ENCODE data around the gene NKX2-2. TPM values are rescaled to one million over a fixed set of nuclear protein-coding genes. Genes with fewer than 3 reads are reported as not detected.

NKX2-2 gene
- total and polyA plus RNA-seq, 11 donors, result 0.19 TPM; not detected in 10

DNA sequence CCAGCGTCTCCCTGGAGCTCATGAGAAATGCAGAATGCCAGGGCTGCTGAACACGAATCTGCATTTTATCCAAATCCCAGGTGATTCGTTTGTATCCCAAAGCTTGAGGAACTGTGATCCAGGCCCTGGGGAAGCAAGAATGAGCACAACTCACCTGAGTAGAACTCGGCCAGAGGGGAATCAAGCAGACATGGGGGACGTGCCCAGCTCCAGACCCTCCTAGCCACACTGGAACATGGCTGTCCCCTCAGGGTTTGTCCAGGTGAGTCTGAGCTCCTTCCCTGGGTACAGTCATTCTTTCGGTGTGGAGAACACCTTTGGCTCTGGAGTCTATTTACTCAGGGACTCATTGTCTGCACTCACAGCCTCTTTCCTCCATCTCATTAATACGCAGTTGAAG is 13.3 kb downstream of the NKX2-2 start:
- Histone ChIP-seq H3K36me3 (no peaks in the 10 kb centered on the region), H3K4me3 (no peak overlapping the region), H3K27me3 (peaks cover 24 to 94% (median 38%) of the 10 kb centered on the region in 9 donors), H3K9me3 (no peaks in the 10 kb centered on the region), H3K4me1 (peaks cover 0 to 7% (median 4%) of the 10 kb centered on the region in 12 donors), H3K27ac (no peak overlapping the region)
- no peak for TF ChIP-seq POLR2A (IDR thresholded peaks at IDR 0.05)
- TF ChIP-seq, protein P1, sequence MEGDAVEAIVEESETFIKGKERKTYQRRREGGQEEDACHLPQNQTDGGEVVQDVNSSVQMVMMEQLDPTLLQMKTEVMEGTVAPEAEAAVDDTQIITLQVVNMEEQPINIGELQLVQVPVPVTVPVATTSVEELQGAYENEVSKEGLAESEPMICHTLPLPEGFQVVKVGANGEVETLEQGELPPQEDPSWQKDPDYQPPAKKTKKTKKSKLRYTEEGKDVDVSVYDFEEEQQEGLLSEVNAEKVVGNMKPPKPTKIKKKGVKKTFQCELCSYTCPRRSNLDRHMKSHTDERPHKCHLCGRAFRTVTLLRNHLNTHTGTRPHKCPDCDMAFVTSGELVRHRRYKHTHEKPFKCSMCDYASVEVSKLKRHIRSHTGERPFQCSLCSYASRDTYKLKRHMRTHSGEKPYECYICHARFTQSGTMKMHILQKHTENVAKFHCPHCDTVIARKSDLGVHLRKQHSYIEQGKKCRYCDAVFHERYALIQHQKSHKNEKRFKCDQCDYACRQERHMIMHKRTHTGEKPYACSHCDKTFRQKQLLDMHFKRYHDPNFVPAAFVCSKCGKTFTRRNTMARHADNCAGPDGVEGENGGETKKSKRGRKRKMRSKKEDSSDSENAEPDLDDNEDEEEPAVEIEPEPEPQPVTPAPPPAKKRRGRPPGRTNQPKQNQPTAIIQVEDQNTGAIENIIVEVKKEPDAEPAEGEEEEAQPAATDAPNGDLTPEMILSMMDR (IDR thresholded peaks at IDR 0.05), result no peak
- 70 to 78% (median 73%) methylated on average over 6 to 7 of the region's 7 CpGs for WGBS, 4 donors
- DNase-seq (no peak), ATAC-seq (no peak)
- intact Hi-C loops (cut with DNase I), result loop anchor here in 4 of 10 donors (2.0 to 10.0 kb wide), 3 partner anchors 262 to 666 kb away; no protein-coding TSS in a partner anchor

DNA sequence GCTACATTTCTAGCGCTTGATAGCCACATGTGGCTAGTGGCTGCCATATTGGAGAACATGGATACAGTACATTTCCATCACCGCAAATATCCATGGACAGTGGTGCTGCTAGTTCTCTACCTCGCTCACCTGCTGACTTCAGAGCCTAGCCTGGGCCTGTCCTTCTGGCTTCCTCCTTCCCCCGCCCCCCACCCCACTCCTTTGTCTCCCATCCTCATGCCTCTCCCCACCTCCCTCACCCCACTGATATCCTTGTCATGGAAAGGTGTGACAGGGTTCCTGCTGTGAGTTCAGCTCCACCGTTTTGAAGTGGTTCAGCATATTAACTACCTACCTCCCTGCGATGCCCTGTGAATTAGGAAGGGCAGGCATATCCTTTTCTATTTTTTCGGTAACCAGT is 14.2 kb downstream of the NKX2-2 start:
- intact Hi-C loops (cut with DNase I), result loop anchor here in 4 of 10 donors (2.0 to 10.0 kb wide), 4 partner anchors 261 to 665 kb away; no protein-coding TSS in a partner anchor
- ATAC-seq, result no peak
- Histone ChIP-seq H3K9me3 (no peaks in the 10 kb centered on the region), H3K4me3 (no peak overlapping the region), H3K36me3 (no peaks in the 10 kb centered on the region), H3K27ac (no peak overlapping the region), H3K4me1 (no peaks in the 10 kb centered on the region), H3K27me3 (peaks cover 15 to 91% (median 28%) of the 10 kb centered on the region in 9 donors)
- no peak for TF ChIP-seq POLR2A (IDR thresholded peaks at IDR 0.05)
- TF ChIP-seq, protein P1 (IDR thresholded peaks at IDR 0.05), result no peak
- DNase-seq, result no peak
- 64 to 75% (median 66%) methylated on average over 7 of the region's 7 CpGs for WGBS, 4 donors

DNA sequence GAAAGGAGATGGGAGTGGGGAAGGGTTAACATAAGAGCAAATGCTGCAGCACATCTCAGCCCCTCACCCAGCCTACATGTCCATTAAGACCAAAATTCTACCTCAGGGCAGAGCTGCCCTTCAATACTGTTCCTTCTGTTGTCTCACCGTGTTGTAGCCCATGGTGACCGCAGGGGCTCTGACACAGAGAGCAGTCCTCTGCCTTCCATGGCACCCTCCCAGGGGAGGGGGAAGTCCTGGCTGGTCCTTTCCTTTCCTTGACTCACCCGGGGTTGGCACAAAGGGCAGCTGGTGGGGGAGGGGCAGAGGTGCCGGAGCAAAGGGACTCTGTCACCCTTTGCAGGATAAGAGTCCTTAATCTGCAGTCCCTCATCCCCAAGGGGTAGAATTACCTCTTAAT is 15.2 kb downstream of the NKX2-2 start:
- peaks cover 8 to 81% (median 21%) of the 10 kb centered on the region in 9 donors for H3K27me3 ChIP-seq
- DNase-seq, result no peak
- intact Hi-C loops (cut with DNase I), result loop anchor here in 1 of 10 donors (10.0 kb wide), 1 partner anchor 414 kb away; no protein-coding TSS in a partner anchor

DNA sequence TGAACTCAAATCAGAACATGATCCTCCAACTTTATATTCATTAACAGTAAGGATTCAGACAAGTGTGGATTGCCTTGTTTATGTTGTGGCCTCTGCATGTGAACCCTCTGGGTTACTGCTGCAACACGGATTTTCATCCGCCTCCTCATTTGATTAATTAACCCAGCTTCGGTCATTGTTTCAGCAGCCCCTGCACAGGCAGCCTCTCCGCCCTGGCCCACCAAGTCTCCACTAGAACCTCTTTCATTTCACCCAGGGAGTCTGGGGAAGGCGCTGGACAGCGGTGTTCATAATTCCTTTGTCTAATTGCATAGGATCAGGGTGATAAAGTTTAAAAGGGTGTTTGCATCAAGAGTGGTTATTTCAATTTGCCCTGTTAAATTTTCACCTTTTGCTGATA is 15.7 kb downstream of the NKX2-2 start:
- WGBS, 4 donors, result 61 to 67% (median 66%) methylated on average over 6 of the region's 6 CpGs
- intact Hi-C loops (cut with DNase I), result loop anchor here in 1 of 10 donors (10.0 kb wide), 1 partner anchor 413 kb away; no protein-coding TSS in a partner anchor
- Histone ChIP-seq H3K27me3 (peaks cover 8 to 77% (median 20%) of the 10 kb centered on the region in 9 donors), H3K4me3 (no peak overlapping the region), H3K36me3 (no peaks in the 10 kb centered on the region), H3K9me3 (no peaks in the 10 kb centered on the region), H3K27ac (no peak overlapping the region), H3K4me1 (no peaks in the 10 kb centered on the region)
- DNase-seq, result no peak
- no peak for ATAC-seq
- TF ChIP-seq, protein P1 (IDR thresholded peaks at IDR 0.05), result no peak
- TF ChIP-seq POLR2A (IDR thresholded peaks at IDR 0.05), result no peak

More for the DNA sequence above, 15.2 kb downstream of the NKX2-2 start:
- no peak for ATAC-seq
- H3K36me3 ChIP-seq, result no peaks in the 10 kb centered on the region
- no peak overlapping the region for H3K27ac ChIP-seq
- H3K4me1 ChIP-seq, result no peaks in the 10 kb centered on the region
- no peak overlapping the region for H3K4me3 ChIP-seq
- 32 to 49% (median 47%) methylated on average over 4 of the region's 4 CpGs for WGBS, 4 donors
- TF ChIP-seq, protein P1 (IDR thresholded peaks at IDR 0.05), result no peak
- TF ChIP-seq POLR2A (IDR thresholded peaks at IDR 0.05), result no peak
- H3K9me3 ChIP-seq, result no peaks in the 10 kb centered on the region
